ENCODE data around the gene MFN2.

DNA sequence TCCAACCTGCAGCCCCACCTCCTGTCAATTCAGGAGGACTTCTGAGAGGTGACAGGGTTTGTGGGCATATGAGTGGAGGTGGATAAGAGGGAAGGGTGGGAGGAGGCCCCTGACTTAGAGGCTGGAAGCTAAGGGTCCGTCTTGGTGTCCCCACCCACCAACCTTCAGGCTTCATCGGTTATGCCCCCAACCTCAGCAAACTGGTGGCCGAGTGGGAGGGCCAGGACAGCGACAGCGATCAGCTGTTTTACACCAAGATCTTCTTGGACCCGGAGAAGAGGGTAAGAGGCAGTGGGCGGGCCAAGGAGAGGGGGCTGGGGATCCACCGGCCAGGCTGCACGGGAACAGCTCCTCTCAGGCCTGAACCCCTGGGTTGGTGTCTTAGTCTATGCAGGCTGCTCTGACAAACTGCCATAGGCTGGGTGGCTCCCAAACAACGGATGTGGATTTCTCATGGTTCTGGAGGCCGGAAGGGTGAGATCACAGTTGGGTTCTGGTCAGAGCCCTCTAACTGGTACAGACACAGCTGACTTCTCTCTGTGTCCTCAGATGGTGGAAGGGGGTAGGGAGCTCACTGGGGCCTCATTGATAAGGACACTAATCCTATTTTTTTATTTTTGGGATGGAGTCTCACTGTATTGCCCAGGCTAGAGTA is 27.7 kb upstream of the MFN2 start:
- TF ChIP-seq, protein P1, sequence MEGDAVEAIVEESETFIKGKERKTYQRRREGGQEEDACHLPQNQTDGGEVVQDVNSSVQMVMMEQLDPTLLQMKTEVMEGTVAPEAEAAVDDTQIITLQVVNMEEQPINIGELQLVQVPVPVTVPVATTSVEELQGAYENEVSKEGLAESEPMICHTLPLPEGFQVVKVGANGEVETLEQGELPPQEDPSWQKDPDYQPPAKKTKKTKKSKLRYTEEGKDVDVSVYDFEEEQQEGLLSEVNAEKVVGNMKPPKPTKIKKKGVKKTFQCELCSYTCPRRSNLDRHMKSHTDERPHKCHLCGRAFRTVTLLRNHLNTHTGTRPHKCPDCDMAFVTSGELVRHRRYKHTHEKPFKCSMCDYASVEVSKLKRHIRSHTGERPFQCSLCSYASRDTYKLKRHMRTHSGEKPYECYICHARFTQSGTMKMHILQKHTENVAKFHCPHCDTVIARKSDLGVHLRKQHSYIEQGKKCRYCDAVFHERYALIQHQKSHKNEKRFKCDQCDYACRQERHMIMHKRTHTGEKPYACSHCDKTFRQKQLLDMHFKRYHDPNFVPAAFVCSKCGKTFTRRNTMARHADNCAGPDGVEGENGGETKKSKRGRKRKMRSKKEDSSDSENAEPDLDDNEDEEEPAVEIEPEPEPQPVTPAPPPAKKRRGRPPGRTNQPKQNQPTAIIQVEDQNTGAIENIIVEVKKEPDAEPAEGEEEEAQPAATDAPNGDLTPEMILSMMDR (IDR thresholded peaks at IDR 0.05): no peak
- TF ChIP-seq POLR2A (IDR thresholded peaks at IDR 0.05): no peak

Measured in testis (tissue), 2 donors.